HL-60/S4 treated with retinoic acid at 250 ng/mL for 4 days and 3 days (cell line): Measurements from ENCODE around the gene TESK2.
"Not testable (repeated sequence)": the region's sequence is repeated elsewhere in the genome, so short reads cannot be mapped to it uniquely, and the experiment has no call there.

Source experiments
- in situ Hi-C: fragments of 300-500 bp; cut with MboI; formaldehyde crosslinking; loops from 2 replicates; pipeline ENCODE4 v1.7.0; 2022; ENCODE audit warnings: low sequenced_read_pairs

The TESK2 gene, protein sequence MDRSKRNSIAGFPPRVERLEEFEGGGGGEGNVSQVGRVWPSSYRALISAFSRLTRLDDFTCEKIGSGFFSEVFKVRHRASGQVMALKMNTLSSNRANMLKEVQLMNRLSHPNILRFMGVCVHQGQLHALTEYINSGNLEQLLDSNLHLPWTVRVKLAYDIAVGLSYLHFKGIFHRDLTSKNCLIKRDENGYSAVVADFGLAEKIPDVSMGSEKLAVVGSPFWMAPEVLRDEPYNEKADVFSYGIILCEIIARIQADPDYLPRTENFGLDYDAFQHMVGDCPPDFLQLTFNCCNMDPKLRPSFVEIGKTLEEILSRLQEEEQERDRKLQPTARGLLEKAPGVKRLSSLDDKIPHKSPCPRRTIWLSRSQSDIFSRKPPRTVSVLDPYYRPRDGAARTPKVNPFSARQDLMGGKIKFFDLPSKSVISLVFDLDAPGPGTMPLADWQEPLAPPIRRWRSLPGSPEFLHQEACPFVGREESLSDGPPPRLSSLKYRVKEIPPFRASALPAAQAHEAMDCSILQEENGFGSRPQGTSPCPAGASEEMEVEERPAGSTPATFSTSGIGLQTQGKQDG

DNA sequence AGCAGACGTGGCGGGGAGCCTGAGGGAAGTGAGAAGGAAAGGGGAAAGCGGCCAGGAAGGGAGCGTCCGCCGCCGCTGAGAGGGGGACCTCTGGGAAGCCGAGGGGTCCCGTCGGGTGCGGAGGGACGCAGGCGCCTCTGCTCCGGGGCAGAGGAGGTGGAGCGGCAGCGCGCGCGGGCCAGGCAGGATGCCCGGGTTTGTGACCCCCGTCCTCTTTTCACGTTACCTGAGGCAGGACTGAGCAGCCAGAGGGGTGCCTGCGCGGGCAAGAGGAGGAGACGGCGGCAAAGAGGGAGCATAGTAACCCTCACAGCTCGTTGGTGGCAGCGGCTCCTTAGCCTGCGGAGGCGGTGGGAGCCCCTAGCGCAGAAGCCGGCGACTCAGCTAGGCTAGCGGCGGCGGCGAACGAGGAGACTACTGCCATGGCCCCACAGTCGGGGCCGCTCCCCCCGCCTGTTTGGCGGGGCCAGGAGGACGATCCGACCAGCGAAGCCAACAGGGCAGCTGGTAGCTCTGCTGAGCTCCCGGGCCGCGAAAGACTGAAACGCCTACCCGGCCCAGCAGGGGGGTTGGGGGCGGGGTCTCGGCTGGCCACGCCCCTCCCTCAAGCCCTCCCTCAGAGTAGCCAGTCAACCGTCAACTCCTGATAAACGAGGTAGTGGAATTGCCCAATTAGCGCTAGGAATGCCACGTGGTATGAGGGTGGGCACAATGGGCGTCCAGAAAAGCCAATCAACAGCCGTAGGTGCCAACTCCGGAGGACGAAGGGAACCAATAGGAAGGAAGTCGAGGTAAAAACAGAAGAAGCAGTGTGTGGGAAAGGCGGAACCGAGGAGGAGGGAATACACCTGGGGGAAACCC is at the start of gene TESK2:
TESK2 (minus strand) TSS at position 538 of the 861 bp plus-strand sequence. CDS start 33,378 bp downstream, outside the sequence.
- in situ Hi-C loops: loop anchor here (10.0 kb wide), 2 partner anchors 136 to 476 kb away; partner anchors contain the start of genes HECTD3 and UROD

DNA sequence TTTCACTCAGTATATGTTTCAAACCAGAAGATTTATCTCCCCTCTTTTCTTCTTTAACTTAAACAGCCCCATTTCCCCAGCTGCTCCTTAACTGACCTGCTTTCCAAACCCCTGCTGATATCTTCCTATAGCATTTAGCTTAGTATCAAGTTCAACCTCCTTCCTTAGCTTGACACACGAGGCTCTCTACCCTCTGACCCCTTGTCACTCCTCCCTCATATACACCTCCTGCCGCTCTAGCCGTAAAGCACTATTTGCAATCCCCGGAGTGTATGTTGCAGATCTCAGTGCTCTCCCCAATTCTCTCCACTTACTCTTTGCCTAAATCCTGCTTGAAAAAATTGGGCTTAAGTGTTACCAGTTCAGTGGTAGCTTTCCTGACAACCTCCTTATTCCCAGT is 45.9 kb upstream of the TESK2 start:
- in situ Hi-C loops: no loop called here

DNA sequence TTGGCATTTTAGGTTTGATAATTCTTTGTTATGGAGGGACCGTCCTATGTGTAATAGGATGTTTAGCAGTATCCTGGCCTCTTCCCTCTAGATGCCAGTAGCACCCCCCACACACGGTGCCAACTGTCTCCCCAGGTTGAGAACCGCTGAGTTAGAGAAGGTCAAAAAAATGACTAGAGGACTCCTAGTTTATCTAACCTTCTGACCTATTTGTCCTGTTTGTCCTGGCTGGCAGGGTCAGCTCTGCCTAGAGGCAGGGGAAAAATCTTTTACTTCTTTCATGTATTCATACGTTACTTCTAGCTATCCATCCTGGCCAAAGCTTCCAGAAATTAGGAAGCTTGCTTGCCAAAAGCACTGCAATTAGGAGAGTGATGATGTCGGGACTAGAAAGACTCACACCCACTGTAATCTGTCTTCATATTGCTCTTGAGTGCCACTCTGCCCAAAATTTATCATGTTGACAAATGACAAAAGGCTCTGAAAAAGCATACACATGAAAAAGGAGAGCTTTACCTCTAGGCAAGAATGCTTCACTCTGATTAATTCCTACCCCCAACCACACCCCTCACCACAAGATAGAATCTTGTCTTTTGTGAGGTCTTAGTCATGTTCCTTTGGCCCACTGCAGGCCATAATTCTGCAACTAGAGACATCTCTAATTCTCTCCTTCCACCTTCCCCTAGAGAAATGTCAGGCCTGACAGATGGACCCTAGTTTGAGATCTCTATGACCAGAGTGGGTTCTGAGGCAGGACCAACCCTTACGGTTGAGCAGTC is 45.2 kb upstream of the TESK2 start:
- in situ Hi-C loops: no loop called here

DNA sequence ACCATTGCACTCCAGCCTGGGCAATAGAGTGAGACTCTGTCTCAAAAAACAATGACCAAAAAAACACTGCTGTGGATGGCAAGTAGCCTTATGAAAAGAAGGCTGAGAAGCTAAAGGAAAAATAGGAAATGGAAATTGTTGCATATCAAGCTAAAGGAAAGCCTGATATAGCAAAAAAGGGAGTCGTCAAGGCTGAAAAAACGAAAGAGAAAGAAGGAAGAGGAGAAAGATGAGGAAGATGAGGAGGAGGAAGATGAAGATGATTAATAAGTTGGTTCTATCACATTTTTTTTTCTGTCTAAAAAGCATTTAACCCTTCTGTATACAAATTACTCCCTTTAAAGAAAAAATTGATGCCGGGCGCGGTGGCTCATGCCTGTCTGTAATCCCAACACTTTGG is 40.9 kb upstream of the TESK2 start:
- in situ Hi-C loops: no loop called here

DNA sequence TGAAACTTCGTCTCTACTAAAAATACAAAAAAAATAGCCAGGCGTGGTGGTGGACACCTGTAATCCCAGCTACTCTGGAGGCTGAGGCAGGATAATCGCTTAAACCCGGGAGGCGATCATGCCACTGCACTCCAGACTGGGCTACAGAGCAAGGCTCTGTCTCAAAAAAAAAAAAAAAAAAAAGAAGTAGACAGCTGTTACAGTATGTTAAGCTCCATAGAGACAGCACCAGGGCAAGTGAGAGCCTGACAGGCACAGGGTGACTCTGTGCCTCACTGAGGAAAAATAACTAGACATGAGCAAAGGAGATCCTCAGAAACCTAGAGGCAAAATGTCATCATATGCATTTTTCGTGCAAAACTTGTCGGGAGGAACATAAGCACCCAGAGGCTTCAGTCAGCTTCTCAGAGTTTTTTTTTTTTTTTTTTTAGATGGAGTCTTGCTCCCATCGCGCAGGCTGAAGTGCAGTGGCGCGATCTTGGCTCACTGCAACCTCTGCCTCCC is 39.7 kb upstream of the TESK2 start:
- in situ Hi-C loops: no loop called here

DNA sequence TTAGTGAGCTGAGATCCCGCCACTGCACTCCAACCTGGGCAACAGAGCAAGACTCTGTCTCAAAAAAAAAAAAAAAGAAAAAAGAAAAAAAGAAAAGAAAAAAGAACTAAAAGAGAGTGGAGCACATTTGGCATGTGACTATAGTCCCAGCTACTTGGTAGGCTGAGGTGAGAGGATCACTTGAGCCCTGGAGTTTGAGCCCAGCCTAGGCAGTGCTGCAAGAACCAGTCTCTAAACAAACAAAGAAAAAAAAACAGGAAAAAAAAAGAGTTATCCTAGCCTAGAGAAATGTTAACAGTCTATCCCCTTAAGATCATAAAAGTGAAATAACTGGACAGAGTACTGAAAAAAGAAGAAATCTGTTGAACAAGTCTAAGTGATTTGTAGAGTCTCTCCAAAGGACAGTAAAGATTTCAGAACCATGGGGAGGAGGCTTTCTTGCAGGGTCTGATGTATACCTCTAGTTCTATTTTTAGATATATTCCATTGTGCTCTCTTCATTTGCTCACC is 35.2 kb upstream of the TESK2 start:
- in situ Hi-C loops: no loop called here

DNA sequence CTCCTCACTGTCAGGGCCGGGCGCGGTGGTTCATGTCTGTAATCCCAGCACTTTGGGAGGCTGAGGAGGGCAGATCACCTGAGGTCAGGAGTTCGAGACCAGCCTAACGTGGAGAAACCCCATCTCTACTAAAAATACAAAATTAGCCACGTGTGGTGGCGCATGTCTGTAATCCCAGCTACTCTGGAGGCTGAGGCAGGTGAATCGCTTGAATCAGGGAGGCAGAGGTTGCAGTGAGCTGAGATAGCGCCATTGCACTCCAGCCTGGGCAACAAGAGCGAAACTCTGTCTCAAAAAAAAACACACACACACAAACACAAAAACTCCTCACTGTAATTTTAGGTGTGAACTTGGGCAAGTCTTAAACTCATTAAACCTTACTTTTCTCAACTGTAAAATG is 33.0 kb upstream of the TESK2 start:
- in situ Hi-C loops: not testable (repeated sequence)

DNA sequence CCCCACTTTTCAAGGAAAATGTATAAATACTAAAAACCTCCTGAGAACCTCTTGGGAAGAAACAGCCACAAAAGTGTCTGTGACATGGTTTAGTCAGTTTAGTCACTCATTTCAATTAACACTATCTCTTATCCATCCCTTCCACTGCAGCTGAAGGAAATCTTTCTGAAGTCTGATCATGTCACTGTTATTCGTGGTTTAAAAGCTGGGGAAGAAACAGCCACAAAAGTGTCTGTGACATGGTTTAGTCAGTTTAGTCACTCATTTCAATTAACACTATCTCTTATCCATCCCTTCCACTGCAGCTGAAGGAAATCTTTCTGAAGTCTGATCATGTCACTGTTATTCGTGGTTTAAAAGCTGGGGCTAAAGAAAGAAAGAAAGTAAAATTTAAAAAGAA is 32.6 kb upstream of the TESK2 start:
- in situ Hi-C loops: not testable (repeated sequence)

DNA sequence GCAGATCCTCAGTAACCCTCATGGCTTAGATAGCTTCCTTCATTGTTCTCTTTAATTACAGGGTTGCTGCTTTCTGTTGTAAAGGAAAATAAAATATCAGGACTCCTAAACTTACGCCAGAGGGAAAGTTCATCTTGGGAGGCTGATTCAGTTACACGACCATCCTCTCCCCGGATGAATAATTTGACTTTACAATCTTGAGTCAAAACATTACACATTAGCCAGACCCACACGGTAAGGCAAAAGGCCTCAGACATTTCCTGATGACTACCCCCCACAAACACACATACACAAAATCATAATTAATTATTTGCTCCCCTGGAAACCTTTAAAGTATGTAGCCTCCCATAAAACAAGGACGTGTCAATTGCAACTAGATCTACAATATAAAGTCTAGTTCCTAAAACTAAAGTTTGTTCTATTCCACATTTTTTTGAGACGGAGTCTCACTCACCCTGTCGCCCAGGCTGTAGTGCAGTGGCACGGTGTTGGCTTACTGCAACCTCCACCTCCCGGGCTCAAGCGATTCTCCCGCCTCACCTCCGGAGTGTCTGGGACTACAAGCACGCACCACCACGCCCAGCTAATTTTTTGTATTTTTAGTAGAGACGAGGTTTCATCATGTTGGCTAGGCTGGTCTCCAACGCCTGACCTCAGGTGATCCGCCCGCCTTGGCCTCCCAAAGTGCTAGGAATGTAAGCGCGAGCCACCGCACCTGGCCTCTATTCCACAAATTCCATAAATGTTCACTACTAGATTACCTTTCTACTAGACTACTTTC is 31.6 kb upstream of the TESK2 start:
- in situ Hi-C loops: no loop called here

DNA sequence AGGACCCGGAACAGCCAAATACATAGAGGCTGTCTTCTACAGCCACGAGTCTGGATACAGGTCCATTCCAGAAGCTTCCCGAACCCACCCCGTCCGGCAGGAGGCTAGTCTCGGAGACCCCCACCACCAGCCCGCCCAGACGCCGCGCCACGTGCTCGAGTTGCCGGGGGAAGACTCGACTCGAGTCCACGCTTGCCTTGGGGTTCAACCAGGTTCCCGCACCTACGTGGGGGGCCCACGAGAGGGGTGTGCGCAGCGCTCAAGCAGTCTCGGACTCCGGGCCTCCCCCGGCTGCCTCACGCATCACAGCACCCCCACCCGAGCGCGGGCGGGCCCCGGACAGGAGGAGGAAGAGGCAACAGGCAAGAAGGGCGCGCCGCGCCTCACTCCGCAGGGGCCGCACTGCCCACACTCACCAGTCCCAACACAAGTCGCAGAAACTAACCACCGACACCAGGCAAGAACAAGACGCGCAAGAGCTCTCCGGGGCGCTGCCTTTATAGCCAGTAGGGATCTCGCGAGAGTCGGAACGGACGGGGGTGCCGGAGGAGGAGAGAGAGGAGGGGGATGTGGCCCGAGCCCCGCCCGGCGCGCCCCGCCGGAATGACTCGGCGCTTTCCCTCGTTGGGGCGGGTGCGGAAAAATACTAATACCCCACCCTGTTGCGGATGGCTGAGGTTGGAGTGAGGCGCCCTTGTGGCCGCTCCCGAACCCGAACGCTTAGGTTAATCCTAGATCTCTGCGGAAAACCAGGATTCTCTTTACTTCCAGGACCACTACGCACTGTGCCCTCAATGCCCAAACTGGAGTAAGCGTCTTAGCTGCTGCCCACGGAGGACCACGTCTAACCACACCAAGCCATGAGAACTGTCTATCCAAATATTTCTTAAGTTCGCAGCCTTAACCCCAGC is 30.7 kb upstream of the TESK2 start, which contains the start of gene PRDX1:
PRDX1 (minus strand) TSS at position 472 of the 911 bp plus-strand sequence. CDS start 2,841 bp downstream, outside the sequence.
- in situ Hi-C loops: no loop called here

DNA sequence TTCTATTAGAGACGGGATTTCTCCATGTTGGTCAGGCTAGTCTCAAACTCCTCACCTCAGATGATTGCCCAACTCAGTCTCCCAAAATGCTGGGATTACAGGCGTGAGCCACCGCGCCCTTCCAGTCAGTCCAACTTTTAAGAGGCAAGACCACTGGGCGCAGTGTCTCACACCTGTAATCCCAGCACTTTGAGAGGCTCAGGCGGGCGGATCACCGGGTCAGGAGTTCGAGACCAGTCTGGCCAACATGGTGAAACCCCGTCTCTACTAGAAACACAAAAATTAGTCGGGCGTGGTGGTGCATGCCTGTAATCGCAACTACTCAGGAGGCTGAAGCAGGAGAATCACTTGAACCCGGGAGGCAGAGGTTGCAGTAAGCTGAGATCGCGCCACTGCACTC is 28.8 kb upstream of the TESK2 start:
- in situ Hi-C loops: not testable (repeated sequence)

DNA sequence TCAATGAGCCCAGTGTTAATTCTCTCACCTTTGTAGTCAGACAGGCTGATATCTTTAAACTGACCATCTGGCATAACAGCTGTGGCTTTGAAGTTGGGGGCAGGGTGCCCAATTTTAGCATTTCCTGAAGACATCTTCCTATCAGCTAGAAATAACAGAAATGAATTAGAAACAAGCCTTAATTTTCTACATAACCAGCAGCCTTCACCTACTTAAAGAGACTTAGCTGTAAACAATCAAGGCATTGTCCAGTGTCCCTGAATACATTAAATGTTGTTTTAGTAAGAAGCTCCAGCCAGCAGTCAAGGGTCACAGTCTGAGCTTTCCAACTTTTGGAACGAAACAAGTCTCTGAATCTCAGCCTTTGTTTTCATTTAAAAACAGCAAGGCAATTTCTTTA is 27.9 kb upstream of the TESK2 start:
- in situ Hi-C loops: no loop called here

DNA sequence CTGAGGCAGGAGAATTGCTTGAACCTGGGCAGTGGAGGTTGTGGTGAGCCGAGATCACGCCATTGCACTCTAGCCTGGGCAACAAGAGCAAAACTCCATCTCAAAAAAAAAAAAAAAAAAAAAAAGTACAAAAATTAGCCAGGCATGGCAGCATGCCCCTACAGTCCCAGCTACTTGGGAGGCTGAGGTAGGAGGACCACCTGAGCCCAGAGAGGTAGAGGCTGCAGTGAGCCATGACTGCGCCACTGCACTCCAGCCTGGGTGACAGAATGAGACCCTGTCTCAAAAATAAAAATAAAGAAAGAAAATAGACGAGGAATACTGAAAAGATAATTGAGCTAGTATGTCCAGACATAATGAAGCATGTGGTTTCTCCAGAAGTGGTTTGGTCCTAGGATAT is 27.4 kb upstream of the TESK2 start:
- in situ Hi-C loops: not testable (repeated sequence)

DNA sequence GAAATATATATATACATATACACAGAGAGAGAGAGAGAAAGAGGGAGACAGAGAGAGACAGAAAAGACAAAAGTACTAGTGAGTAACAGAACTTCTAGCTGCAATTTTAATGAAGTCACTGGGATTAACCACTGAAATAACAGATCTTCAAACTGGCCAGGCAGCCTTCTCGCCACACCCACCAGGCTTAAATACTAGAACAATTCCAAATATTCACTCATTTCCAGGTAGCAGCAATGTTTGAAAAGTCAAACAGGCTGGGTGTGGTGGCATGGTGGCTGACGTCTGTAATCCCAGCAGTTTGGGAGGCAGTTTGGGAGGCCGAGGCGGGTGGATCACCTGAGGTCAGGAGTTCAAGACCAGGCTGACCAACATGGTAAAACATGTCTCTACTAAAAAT is 25.5 kb upstream of the TESK2 start:
- in situ Hi-C loops: no loop called here

DNA sequence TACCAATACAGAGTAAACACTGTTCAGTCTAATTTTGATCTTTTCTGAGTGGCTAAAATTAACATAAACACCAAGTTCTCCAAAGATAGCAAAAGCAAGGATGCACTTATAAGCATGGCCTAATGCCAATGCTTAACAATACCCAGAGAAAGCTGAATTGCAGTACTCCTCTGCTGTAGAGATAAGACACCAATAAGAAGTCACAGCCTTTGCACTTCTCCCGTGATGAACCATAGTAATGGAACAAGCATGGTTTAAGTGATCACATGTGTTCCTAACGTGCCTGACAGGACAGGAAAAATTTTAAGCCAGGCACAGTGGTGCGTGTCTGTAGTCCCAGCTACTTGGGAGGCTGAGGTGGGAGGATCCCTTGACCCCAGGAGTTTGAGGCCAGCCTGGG is 25.1 kb upstream of the TESK2 start:
- in situ Hi-C loops: no loop called here

DNA sequence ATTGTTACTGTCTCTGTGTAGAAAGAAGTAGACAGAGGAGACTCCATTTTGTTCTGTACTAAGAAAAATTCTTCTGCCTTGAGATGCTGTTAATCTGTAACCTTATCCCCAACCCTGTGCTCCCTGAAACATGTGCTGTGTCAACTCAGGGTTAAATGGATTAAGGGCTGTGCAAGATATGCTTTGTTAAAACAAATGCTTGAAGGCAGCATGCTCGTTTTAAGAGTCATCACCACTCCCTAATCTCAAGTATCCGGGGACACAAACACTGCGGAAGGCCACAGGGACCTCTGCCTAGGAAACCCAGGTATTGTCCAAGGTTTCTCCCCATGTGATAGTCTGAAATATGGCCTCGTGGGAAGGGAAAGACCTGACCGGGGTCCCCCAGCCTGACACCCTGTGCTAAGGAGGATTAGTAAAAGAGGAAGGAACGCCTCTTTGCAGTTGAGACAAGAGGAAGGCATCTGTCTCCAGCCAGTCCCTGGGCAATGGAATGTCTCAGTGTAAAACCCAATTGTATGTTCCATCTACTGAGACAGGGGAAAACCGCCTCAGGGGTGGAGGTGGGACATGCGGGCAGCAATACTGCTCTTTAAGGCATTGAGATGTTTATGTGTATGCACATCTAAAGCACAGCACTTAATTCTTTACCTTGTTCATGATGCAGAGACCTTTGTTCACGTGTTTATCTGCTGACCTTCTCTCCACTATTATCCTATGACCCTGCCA is 22.7 kb upstream of the TESK2 start:
- in situ Hi-C loops: not testable (repeated sequence)

DNA sequence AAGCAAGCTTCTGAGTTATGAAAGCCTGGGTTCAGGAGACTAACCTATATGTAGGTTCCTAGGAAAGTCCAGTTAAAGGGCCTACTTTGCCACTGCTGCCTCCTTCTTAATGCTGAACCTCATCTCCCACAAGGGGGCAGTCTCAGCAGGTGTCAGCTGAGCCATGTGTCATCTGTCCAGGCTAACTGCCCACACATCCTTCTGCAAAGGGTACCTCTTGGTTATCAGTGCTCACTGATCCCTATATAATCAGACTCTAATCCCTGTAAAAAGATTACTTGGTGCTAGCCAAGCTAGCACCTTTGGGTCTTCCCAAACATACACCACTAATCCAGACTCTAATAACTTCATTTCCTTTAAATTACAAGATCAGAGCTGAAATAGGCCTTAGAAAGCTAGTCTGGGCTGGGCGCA is 21.7 kb upstream of the TESK2 start:
- in situ Hi-C loops: no loop called here
